PFSK-1 (cell line): ENCODE data around the gene ZNF611.

Source experiments
- FOXP2 ChIP-seq: optimal IDR thresholded peaks from 2 replicates; pipeline ENCODE3; 2011; ENCODE audit warnings: borderline replicate concordance, control low read depth, inconsistent platforms; ENCODE audit not compliant: insufficient read depth; ENCODE audit errors: extremely low read length, extremely low read depth
- POLR2AphosphoS5 ChIP-seq: IDR thresholded peaks from 2 replicates; pipeline ENCODE4 v1.6.1; 2012; ENCODE audit warnings: low read depth, mild to moderate bottlenecking, control low read depth, low read length, moderate library complexity
- SIN3A ChIP-seq: IDR thresholded peaks from 2 replicates; pipeline ENCODE4 v1.6.1; 2012; ENCODE audit warnings: mild to moderate bottlenecking, low read length, moderate library complexity, borderline replicate concordance; ENCODE audit not compliant: insufficient read depth
- TAF1 ChIP-seq: IDR thresholded peaks from 2 replicates; pipeline ENCODE4 v1.6.1; 2012; ENCODE audit warnings: low read length, control low read depth, borderline replicate concordance; ENCODE audit not compliant: insufficient read depth
- TF ChIP-seq, protein P1 (sequence below), 2 experiments: IDR thresholded peaks; 2 replicates each; pipeline versions ENCODE4 v1.6.1 to v1.8.0; 2011 to 2012; ENCODE audit warnings: low read depth in 2 of 2, low read length in 2 of 2, control low read depth in 1 of 2, inconsistent platforms in 1 of 2, mild to moderate bottlenecking in 1 of 2, moderate library complexity in 1 of 2; ENCODE audit not compliant: insufficient read depth in 1 of 2

DNA sequence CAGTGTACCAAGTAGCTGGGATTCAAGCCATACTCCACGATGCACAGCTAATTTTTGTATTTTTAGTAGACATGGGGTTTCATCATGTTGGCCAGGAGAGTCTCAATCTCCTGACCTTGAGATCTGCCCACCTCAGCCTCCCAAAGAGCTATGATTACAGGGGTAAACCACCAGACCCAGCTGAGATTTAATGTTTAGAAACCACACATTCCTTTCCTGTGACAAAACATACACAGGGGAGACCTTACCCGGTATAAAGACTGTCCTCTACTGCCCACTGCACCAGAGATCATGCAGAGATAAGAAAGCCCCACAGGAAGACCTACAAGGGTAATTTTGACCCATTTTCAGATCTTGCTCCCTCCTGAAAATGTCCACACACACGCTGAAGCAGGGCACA lies 73.9 kb downstream of the ZNF611 start:
- TF ChIP-seq, protein P1, sequence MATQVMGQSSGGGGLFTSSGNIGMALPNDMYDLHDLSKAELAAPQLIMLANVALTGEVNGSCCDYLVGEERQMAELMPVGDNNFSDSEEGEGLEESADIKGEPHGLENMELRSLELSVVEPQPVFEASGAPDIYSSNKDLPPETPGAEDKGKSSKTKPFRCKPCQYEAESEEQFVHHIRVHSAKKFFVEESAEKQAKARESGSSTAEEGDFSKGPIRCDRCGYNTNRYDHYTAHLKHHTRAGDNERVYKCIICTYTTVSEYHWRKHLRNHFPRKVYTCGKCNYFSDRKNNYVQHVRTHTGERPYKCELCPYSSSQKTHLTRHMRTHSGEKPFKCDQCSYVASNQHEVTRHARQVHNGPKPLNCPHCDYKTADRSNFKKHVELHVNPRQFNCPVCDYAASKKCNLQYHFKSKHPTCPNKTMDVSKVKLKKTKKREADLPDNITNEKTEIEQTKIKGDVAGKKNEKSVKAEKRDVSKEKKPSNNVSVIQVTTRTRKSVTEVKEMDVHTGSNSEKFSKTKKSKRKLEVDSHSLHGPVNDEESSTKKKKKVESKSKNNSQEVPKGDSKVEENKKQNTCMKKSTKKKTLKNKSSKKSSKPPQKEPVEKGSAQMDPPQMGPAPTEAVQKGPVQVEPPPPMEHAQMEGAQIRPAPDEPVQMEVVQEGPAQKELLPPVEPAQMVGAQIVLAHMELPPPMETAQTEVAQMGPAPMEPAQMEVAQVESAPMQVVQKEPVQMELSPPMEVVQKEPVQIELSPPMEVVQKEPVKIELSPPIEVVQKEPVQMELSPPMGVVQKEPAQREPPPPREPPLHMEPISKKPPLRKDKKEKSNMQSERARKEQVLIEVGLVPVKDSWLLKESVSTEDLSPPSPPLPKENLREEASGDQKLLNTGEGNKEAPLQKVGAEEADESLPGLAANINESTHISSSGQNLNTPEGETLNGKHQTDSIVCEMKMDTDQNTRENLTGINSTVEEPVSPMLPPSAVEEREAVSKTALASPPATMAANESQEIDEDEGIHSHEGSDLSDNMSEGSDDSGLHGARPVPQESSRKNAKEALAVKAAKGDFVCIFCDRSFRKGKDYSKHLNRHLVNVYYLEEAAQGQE (IDR thresholded peaks at IDR 0.05; ENCODE audit: insufficient read depth in 1 of 2, low read depth in 2 of 2, low read length in 2 of 2) = no peak
- TF ChIP-seq POLR2AphosphoS5 (no peak), SIN3A (no peak), TAF1 (no peak), FOXP2 (no peak)
